Trophoblast cell (in vitro differentiated cells and primary cell): ENCODE data around the gene BPIFB3.

ENCODE experiments used
- DNase-seq, 2 donors: peaks; one replicate each; pipeline ENCODE4 v3.0.0-alpha.2; 2016
- H2AFZ ChIP-seq: 2 replicates; pipeline ENCODE4 v1.6.1; 2013; ENCODE audit warnings: low read length, moderate library complexity, mild to moderate bottlenecking; ENCODE audit not compliant: insufficient read depth, poor library complexity
- H2AK5ac ChIP-seq: 2 replicates; pipeline ENCODE4 v1.6.1; 2013; ENCODE audit warnings: mild to moderate bottlenecking, low read length
- H2BK120ac ChIP-seq: 2 replicates; pipeline ENCODE4 v1.6.1; 2013; ENCODE audit warnings: low read length, mild to moderate bottlenecking, moderate library complexity; ENCODE audit not compliant: insufficient read depth, poor library complexity
- H2BK12ac ChIP-seq: 2 replicates; pipeline ENCODE4 v1.6.1; 2013; ENCODE audit warnings: mild to moderate bottlenecking, low read length, moderate library complexity
- H2BK5ac ChIP-seq: 2 replicates; pipeline ENCODE4 v1.6.1; 2013; ENCODE audit warnings: low read length, low read depth, moderate library complexity, mild to moderate bottlenecking; ENCODE audit not compliant: poor library complexity
- H3K14ac ChIP-seq: 2 replicates; pipeline ENCODE4 v1.6.1; 2013; ENCODE audit warnings: mild to moderate bottlenecking, low read length
- H3K18ac ChIP-seq: 2 replicates; pipeline ENCODE4 v1.6.1; 2013; ENCODE audit warnings: mild to moderate bottlenecking, low read length
- H3K23ac ChIP-seq: 2 replicates; pipeline ENCODE4 v1.6.1; 2013; ENCODE audit warnings: low read length
- H3K27ac ChIP-seq: 2 replicates; pipeline ENCODE4 v1.5.1; 2013; ENCODE audit warnings: low read depth, mild to moderate bottlenecking, inconsistent platforms, low read length, moderate library complexity
- H3K27me3 ChIP-seq: 2 replicates; pipeline ENCODE4 v1.6.1; 2013; ENCODE audit warnings: inconsistent platforms, mild to moderate bottlenecking, low read length, moderate library complexity; ENCODE audit not compliant: insufficient read depth
- H3K36me3 ChIP-seq, 2 experiments: 1 replicate in 1 of 2; 2 replicates in 1 of 2; pipeline ENCODE4 v1.6.1; 2013; ENCODE audit warnings: low read length in 2 of 2, mild to moderate bottlenecking in 2 of 2, moderate library complexity in 1 of 2; ENCODE audit not compliant: insufficient read depth in 2 of 2, control insufficient read depth in 1 of 2
- H3K4ac ChIP-seq: 2 replicates; pipeline ENCODE4 v1.6.1; 2013; ENCODE audit warnings: low read depth, mild to moderate bottlenecking, low read length, moderate library complexity
- H3K4me1 ChIP-seq, 2 experiments: 1 replicate in 1 of 2; 2 replicates in 1 of 2; pipeline ENCODE4 v1.6.1; 2013; ENCODE audit warnings: low read length in 2 of 2, mild to moderate bottlenecking in 2 of 2, moderate library complexity in 1 of 2; ENCODE audit not compliant: insufficient read depth in 2 of 2, control insufficient read depth in 1 of 2
- H3K4me2 ChIP-seq: 2 replicates; pipeline ENCODE4 v1.6.1; 2013; ENCODE audit warnings: inconsistent platforms, mild to moderate bottlenecking, low read length, moderate library complexity
- H3K4me3 ChIP-seq: 2 replicates; pipeline ENCODE4 v1.5.1; 2013; ENCODE audit warnings: mild to moderate bottlenecking, low read depth, low read length, inconsistent platforms
- H3K79me1 ChIP-seq: one replicate; pipeline ENCODE4 v1.6.1; 2013; ENCODE audit warnings: low read length
- H3K79me2 ChIP-seq: 2 replicates; pipeline ENCODE4 v1.6.1; 2013; ENCODE audit warnings: low read length, mild to moderate bottlenecking; ENCODE audit not compliant: control insufficient read depth, insufficient read depth, poor library complexity
- H3K9ac ChIP-seq: 2 replicates; pipeline ENCODE4 v1.6.1; 2013; ENCODE audit warnings: mild to moderate bottlenecking, low read length
- H3K9me3 ChIP-seq: 2 replicates; pipeline ENCODE4 v1.6.1; 2013; ENCODE audit warnings: low read depth, mild to moderate bottlenecking, control low read depth, inconsistent platforms, low read length; ENCODE audit not compliant: insufficient read depth
- H4K12ac ChIP-seq: 2 replicates; pipeline ENCODE4 v1.6.1; 2013; ENCODE audit warnings: low read depth, mild to moderate bottlenecking, low read length, moderate library complexity
- H4K8ac ChIP-seq: 2 replicates; pipeline ENCODE4 v1.6.1; 2013; ENCODE audit warnings: low read depth, mild to moderate bottlenecking, low read length, moderate library complexity
- H4K91ac ChIP-seq: one replicate; pipeline ENCODE4 v1.6.1; 2013; ENCODE audit warnings: low read depth, mild to moderate bottlenecking, low read length, moderate library complexity
- whole genome bisulfite sequencing: extraction: QIAGEN DNeasy Blood & Tissue Kit; methylation state at CpG from one replicate; pipeline ENCODE4 v1.1.7; 2013; ENCODE audit warnings: missing lambda C conversion rate; ENCODE audit not compliant: insufficient read length, insufficient coverage; ENCODE audit errors: extremely low coverage; 5-methylcytosine and 5-hydroxymethylcytosine counted together

Gene BPIFB3

DNA sequence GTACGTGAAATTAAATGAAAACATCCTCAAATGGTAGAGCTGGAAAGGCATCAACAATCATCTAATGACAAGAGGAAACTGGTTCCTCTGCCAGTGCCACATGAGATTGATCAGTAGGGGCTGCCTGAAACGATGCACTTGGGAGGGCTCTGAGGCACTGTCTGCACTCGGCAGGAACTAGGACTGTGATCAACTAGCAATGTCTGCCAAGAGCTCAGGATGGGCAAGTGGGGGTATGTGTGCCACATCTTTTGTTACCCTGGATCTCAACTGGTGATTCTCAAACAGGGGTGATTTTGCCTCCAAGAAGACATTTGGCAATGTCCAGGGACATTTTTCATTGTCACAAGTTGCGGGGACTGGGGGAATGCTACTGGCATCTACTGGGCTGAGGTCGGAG is 20.3 kb upstream of the BPIFB3 start:
- no peak overlapping the region for H3K4ac ChIP-seq
- H3K9ac ChIP-seq: no peak overlapping the region
- no peaks in the 10 kb centered on the region for H3K27me3 ChIP-seq
- H4K12ac ChIP-seq: no peak overlapping the region
- H3K36me3 ChIP-seq: no peaks in the 10 kb centered on the region
- no peak overlapping the region for H2BK5ac ChIP-seq
- H3K4me3 ChIP-seq: no peak overlapping the region
- no peaks in the 10 kb centered on the region for H3K79me1 ChIP-seq
- H3K79me2 ChIP-seq: no peaks in the 10 kb centered on the region
- H2AK5ac ChIP-seq: no peak overlapping the region
- H2BK120ac ChIP-seq: no peak overlapping the region
- H3K4me1 ChIP-seq: no peaks in the 10 kb centered on the region
- DNase-seq: no peak
- WGBS: no CpG with 5 or more reads among the region's 5 CpGs
- H3K18ac ChIP-seq: no peak overlapping the region
- H2BK12ac ChIP-seq: no peak overlapping the region
- H3K9me3 ChIP-seq: no peaks in the 10 kb centered on the region
- H2AFZ ChIP-seq: no peak overlapping the region
- H3K27ac ChIP-seq: no peak overlapping the region
- no peak overlapping the region for H4K91ac ChIP-seq
- H3K4me2 ChIP-seq: no peak overlapping the region
- H3K14ac ChIP-seq: no peak overlapping the region
- no peak overlapping the region for H3K23ac ChIP-seq
- H4K8ac ChIP-seq: no peak overlapping the region

GRCh38 chr20:33034115-33034514 is 19.6 kb upstream of the BPIFB3 start:
- H3K27ac ChIP-seq: no peak overlapping the region
- no peak overlapping the region for H3K23ac ChIP-seq
- no peak overlapping the region for H3K4me2 ChIP-seq
- H3K27me3 ChIP-seq: no peaks in the 10 kb centered on the region
- H3K79me2 ChIP-seq: no peaks in the 10 kb centered on the region
- H4K8ac ChIP-seq: no peak overlapping the region
- no peak overlapping the region for H2AK5ac ChIP-seq
- H2BK12ac ChIP-seq: no peak overlapping the region
- WGBS: no CpG with 5 or more reads among the region's 5 CpGs
- no peak overlapping the region for H2BK5ac ChIP-seq
- no peak overlapping the region for H3K4ac ChIP-seq
- no peaks in the 10 kb centered on the region for H3K79me1 ChIP-seq
- H3K9ac ChIP-seq: no peak overlapping the region
- no peak overlapping the region for H2AFZ ChIP-seq
- no peak overlapping the region for H4K91ac ChIP-seq
- no peaks in the 10 kb centered on the region for H3K36me3 ChIP-seq
- H2BK120ac ChIP-seq: no peak overlapping the region
- H3K18ac ChIP-seq: no peak overlapping the region
- no peaks in the 10 kb centered on the region for H3K4me1 ChIP-seq
- no peaks in the 10 kb centered on the region for H3K9me3 ChIP-seq
- DNase-seq: no peak
- H3K14ac ChIP-seq: no peak overlapping the region
- no peak overlapping the region for H3K4me3 ChIP-seq
- no peak overlapping the region for H4K12ac ChIP-seq

- no CpG with 5 or more reads among the region's 6 CpGs for WGBS
- H2BK12ac ChIP-seq: no peak overlapping the region
- H3K4me3 ChIP-seq: no peak overlapping the region
- H3K23ac ChIP-seq: no peak overlapping the region
- no peaks in the 10 kb centered on the region for H3K27me3 ChIP-seq
- H3K18ac ChIP-seq: no peak overlapping the region
- no peak overlapping the region for H4K91ac ChIP-seq
- H2AK5ac ChIP-seq: no peak overlapping the region
- H3K9me3 ChIP-seq: no peaks in the 10 kb centered on the region
- no peak overlapping the region for H2AFZ ChIP-seq
- H3K27ac ChIP-seq: no peak overlapping the region
- no peak for DNase-seq
- no peak overlapping the region for H3K9ac ChIP-seq
- no peak overlapping the region for H4K8ac ChIP-seq
- no peak overlapping the region for H2BK120ac ChIP-seq
- no peaks in the 10 kb centered on the region for H3K36me3 ChIP-seq
- H3K4me2 ChIP-seq: no peak overlapping the region
- H3K79me2 ChIP-seq: no peaks in the 10 kb centered on the region
- no peak overlapping the region for H2BK5ac ChIP-seq
- no peaks in the 10 kb centered on the region for H3K79me1 ChIP-seq
- no peak overlapping the region for H3K4ac ChIP-seq
- no peak overlapping the region for H4K12ac ChIP-seq
- no peak overlapping the region for H3K14ac ChIP-seq
- H3K4me1 ChIP-seq: no peaks in the 10 kb centered on the region
These were observed 18.7 kb upstream of the BPIFB3 start for GRCh38 chr20:33034901-33035492.

DNA sequence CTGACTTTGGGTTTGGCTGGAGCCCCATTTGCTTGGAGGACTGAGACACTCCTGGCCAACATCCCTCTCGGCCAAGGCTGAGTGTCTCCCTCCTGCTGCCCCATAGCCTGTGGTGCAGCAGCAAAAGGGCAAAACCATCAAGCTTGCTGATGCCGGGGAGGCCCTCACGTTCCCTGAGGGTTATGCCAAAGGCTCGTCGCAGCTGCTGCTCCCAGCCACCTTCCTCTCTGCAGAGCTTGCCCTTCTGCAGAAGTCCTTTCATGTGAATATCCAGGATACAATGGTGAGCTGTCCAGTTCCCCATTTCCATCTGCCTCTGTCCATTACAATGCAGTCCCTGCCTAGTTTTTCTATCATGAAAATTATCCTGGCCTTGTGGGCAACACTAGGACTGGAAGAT is 16.2 kb upstream of the BPIFB3 start:
- Histone ChIP-seq H2BK12ac (no peak overlapping the region), H3K9me3 (no peaks in the 10 kb centered on the region), H3K23ac (no peak overlapping the region), H3K4me1 (no peaks in the 10 kb centered on the region), H2AFZ (no peak overlapping the region), H3K14ac (no peak overlapping the region), H3K9ac (no peak overlapping the region), H3K27me3 (no peaks in the 10 kb centered on the region), H3K36me3 (no peaks in the 10 kb centered on the region), H4K8ac (no peak overlapping the region), H2BK5ac (no peak overlapping the region), H3K79me2 (no peaks in the 10 kb centered on the region), H3K4me3 (no peak overlapping the region), H4K91ac (no peak overlapping the region), H2BK120ac (no peak overlapping the region), H3K79me1 (no peaks in the 10 kb centered on the region), H3K4ac (no peak overlapping the region), H2AK5ac (no peak overlapping the region), H3K18ac (no peak overlapping the region), H3K27ac (no peak overlapping the region), H4K12ac (no peak overlapping the region), H3K4me2 (no peak overlapping the region)
- no peak for DNase-seq
- WGBS: no CpG with 5 or more reads among the region's 5 CpGs
